WTC11 (cell line): Measurements from ENCODE around the gene RAP1GAP.

Experiments
- ATF3 ChIP-seq: sonication (generic); formaldehyde crosslinking; conservative IDR thresholded peaks from 2 replicates; pipeline ENCODE4 v1.8.1; 2022; ENCODE audit warnings: mild to moderate bottlenecking, missing genetic modification reagents
- CTCF ChIP-seq: fragments of 200-600 bp; IDR thresholded peaks from 2 replicates; pipeline ENCODE4 v1.8.0; 2022; ENCODE audit warnings: antibody characterized with exemption
- E2F4 ChIP-seq: sonication (generic); formaldehyde crosslinking; IDR thresholded peaks from 2 replicates; pipeline ENCODE4 v1.8.1; 2022; ENCODE audit warnings: low read depth, mild to moderate bottlenecking, moderate library complexity, missing genetic modification reagents, borderline replicate concordance
- JUN ChIP-seq: sonication (generic); formaldehyde crosslinking; IDR thresholded peaks from 2 replicates; pipeline ENCODE4 v1.8.0; 2023; ENCODE audit warnings: mild to moderate bottlenecking, missing genetic modification reagents
- KAT7 ChIP-seq: sonication (generic); formaldehyde crosslinking; IDR thresholded peaks from 2 replicates; pipeline ENCODE4 v1.8.1; 2023; ENCODE audit warnings: missing genetic modification reagents, mild to moderate bottlenecking, borderline replicate concordance
- STAT6 ChIP-seq: sonication (generic); formaldehyde crosslinking; conservative IDR thresholded peaks from 2 replicates; pipeline ENCODE4 v1.8.1; 2023; ENCODE audit warnings: mild to moderate bottlenecking, low read depth, missing genetic modification reagents, moderate library complexity
- TP53 ChIP-seq: sonication (generic); formaldehyde crosslinking; IDR thresholded peaks from 2 replicates; pipeline ENCODE4 v1.8.1; 2023; ENCODE audit warnings: mild to moderate bottlenecking, missing genetic modification reagents

GRCh38 chr1:21612057-21612456 lies 57.1 kb downstream of the RAP1GAP start:
- TF ChIP-seq E2F4 (CRISPR knock-in tag) (no peak), STAT6 (CRISPR knock-in tag) (no peak), TP53 (CRISPR knock-in tag) (no peak), KAT7 (CRISPR knock-in tag) (no peak), CTCF (no peak), JUN (CRISPR knock-in tag) (no peak), ATF3 (CRISPR knock-in tag) (no peak)
